Prostate gland (tissue), 2 donors: ENCODE results near the gene RASA1.

ENCODE experiments used
- CTCF ChIP-seq, 4 experiments: fragments of 200-600 bp in 2 of 4; fragments of 450-650 bp in 2 of 4; sonication (generic) in 2 of 4; IDR thresholded peaks; 1 replicate in 3 of 4; 2 replicates in 1 of 4; pipeline ENCODE4 v1.5.1; 2016 to 2019; ENCODE audit warnings: antibody characterized with exemption in 4 of 4, mild to moderate bottlenecking in 2 of 4, moderate library complexity in 2 of 4
- POLR2A ChIP-seq: fragments of 450-650 bp; IDR thresholded peaks from one replicate; pipeline ENCODE4 v1.6.1; 2016; ENCODE audit warnings: antibody characterized with exemption, mild to moderate bottlenecking
- POLR2AphosphoS5 ChIP-seq: sonication (generic); formaldehyde crosslinking; IDR thresholded peaks from one replicate; pipeline ENCODE4 v1.6.1; 2017; ENCODE audit warnings: antibody characterized with exemption

- TF ChIP-seq POLR2A (no peak), POLR2AphosphoS5 (no peak), CTCF (IDR thresholded peaks at IDR 0.05) (no peak)
These were observed 124.5 kb downstream of the RASA1 start for GRCh38 chr5:87392170-87392569.
